Fibroblast of lung (primary cell): ENCODE measurements around the gene GSPT1. TPM values are rescaled to one million over a fixed set of nuclear protein-coding genes. Genes with fewer than 3 reads are reported as not detected.

ENCODE experiments used
- DNase-seq, 2 donors: peaks; one replicate each; pipeline versions ENCODE4 v3.0.0 to v3.0.0-alpha.2; 2010; ENCODE audit warnings: low read depth in 2 of 2
- H2AFZ ChIP-seq: 2 replicates; pipeline ENCODE4 v1.5.1; 2012; ENCODE audit warnings: low read length, control low read depth, inconsistent platforms
- H3K27ac ChIP-seq: 2 replicates; pipeline ENCODE4 v1.5.1; 2011; ENCODE audit warnings: low read length, control low read depth; ENCODE audit not compliant: insufficient read depth
- H3K27me3 ChIP-seq: 2 replicates; pipeline ENCODE4 v1.5.1; 2011; ENCODE audit warnings: mild to moderate bottlenecking, low read length; ENCODE audit not compliant: control insufficient read depth, insufficient read depth
- H3K36me3 ChIP-seq: 2 replicates; pipeline ENCODE4 v1.5.1; 2011; ENCODE audit warnings: low read length; ENCODE audit not compliant: control insufficient read depth, insufficient read depth
- H3K4me1 ChIP-seq: 2 replicates; pipeline ENCODE4 v1.5.1; 2011; ENCODE audit warnings: low read length; ENCODE audit not compliant: control insufficient read depth, insufficient read depth; ENCODE audit errors: extremely low read depth
- H3K4me2 ChIP-seq: 2 replicates; pipeline ENCODE4 v1.5.1; 2011; ENCODE audit warnings: low read length, control low read depth; ENCODE audit not compliant: insufficient read depth; ENCODE audit errors: extremely low read depth
- H3K4me3 ChIP-seq, 4 experiments: fragments of 200-600 bp in 1 of 4; sonication (generic) in 1 of 4; replicated peaks in 1 of 4; 2 replicates each; pipeline ENCODE4 v1.5.1; 2011 to 2016; ENCODE audit warnings: low read length in 4 of 4, low read depth in 3 of 4, mild to moderate bottlenecking in 3 of 4, control low read depth in 2 of 4, inconsistent platforms in 1 of 4, mixed read lengths in 1 of 4; ENCODE audit not compliant: insufficient read depth in 1 of 4; ENCODE audit errors: control extremely low read depth in 1 of 4
- H3K79me2 ChIP-seq: 2 replicates; pipeline ENCODE4 v1.5.1; 2012; ENCODE audit warnings: mild to moderate bottlenecking, low read length, inconsistent platforms; ENCODE audit not compliant: control insufficient read depth, insufficient read depth
- H3K9ac ChIP-seq: 2 replicates; pipeline ENCODE4 v1.5.1; 2011; ENCODE audit warnings: mild to moderate bottlenecking, low read length, control low read depth; ENCODE audit not compliant: insufficient read depth
- H3K9me3 ChIP-seq: 2 replicates; pipeline ENCODE4 v1.5.1; 2012; ENCODE audit warnings: low read depth, low read length; ENCODE audit not compliant: control insufficient read depth, insufficient read depth
- H4K20me1 ChIP-seq: 2 replicates; pipeline ENCODE4 v1.5.1; 2011; ENCODE audit warnings: low read length; ENCODE audit not compliant: control insufficient read depth, insufficient read depth; ENCODE audit errors: extremely low read depth
- EZH2 ChIP-seq: IDR thresholded peaks from 2 replicates; pipeline ENCODE4 v1.5.1; 2012; ENCODE audit warnings: low read length, control low read depth, mild to moderate bottlenecking; ENCODE audit errors: missing control alignments
- polyA plus RNA-seq, 2 donors: library from polyadenylated mRNA; depleted of rRNA in 1 of 2; stranded (reverse) in 1 of 2; unstranded in 1 of 2; fragments of >200 nt; gene quantifications; 2 replicates each; pipeline ENCODE4 v1.2.1, GENCODE V29; 2011 to 2012; ENCODE audit warnings: missing spikeins in 1 of 2
- total RNA-seq: library from RNA; depleted of rRNA; stranded (reverse); fragments of >200 nt; gene quantifications from 2 replicates; pipeline ENCODE4 v1.2.1, GENCODE V29; 2014
- TF ChIP-seq, protein P1 (sequence below), 2 donors: IDR thresholded peaks in 1 of 2; conservative IDR thresholded peaks in 1 of 2; 1 replicate in 1 of 2; 2 replicates in 1 of 2; pipeline ENCODE4 v1.5.1; 2011 to 2012; ENCODE audit warnings: low read length in 2 of 2, control low read depth in 1 of 2, inconsistent platforms in 1 of 2, low read depth in 1 of 2, mild to moderate bottlenecking in 1 of 2

The GSPT1 gene
- total and polyA plus RNA-seq, 2 donors (not counting 1 experiment from before 2014, with no cell fraction given), result 57.3 to 116 TPM

DNA sequence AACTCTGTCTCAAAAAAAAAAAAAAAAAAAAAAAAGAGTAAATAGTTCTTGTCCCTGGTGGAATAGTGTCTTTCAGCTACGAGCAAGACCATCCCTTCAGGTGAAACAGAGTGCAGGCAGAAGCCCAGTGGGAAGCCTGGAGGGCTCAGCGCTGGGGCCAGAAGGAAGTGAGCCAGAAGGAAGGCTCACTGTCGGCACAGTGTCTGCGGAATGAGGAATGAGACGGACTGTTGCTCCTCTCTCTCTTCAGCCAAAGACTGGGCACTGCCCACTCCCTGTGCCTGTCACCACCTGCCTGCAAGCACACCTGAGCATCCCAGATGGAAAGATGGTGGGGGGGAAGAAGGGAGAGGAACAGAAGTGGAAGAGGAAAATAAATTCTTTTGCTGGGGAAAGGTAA is 71.9 kb downstream of the GSPT1 start:
- peaks cover 28% of the 10 kb centered on the region for H3K79me2 ChIP-seq
- H3K4me3 ChIP-seq, result no peak overlapping the region
- H4K20me1 ChIP-seq, result no peaks in the 10 kb centered on the region
- H3K27me3 ChIP-seq, result no peaks in the 10 kb centered on the region
- no peaks in the 10 kb centered on the region for H3K9me3 ChIP-seq
- no peak overlapping the region for H3K27ac ChIP-seq
- no peak for TF ChIP-seq EZH2
- TF ChIP-seq, protein P1, sequence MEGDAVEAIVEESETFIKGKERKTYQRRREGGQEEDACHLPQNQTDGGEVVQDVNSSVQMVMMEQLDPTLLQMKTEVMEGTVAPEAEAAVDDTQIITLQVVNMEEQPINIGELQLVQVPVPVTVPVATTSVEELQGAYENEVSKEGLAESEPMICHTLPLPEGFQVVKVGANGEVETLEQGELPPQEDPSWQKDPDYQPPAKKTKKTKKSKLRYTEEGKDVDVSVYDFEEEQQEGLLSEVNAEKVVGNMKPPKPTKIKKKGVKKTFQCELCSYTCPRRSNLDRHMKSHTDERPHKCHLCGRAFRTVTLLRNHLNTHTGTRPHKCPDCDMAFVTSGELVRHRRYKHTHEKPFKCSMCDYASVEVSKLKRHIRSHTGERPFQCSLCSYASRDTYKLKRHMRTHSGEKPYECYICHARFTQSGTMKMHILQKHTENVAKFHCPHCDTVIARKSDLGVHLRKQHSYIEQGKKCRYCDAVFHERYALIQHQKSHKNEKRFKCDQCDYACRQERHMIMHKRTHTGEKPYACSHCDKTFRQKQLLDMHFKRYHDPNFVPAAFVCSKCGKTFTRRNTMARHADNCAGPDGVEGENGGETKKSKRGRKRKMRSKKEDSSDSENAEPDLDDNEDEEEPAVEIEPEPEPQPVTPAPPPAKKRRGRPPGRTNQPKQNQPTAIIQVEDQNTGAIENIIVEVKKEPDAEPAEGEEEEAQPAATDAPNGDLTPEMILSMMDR (conservative IDR thresholded peaks at IDR 0.05 in 1 of 2, IDR thresholded peaks at IDR 0.05 in 1 of 2; ENCODE audit: low read depth in 1 of 2, low read length in 2 of 2), result no peak
- H2AFZ ChIP-seq, result no peak overlapping the region
- H3K9ac ChIP-seq, result no peak overlapping the region
- H3K4me1 ChIP-seq, result no peaks in the 10 kb centered on the region
- no peak overlapping the region for H3K4me2 ChIP-seq
- no peak for DNase-seq
- H3K36me3 ChIP-seq, result peaks cover 33% of the 10 kb centered on the region

DNA sequence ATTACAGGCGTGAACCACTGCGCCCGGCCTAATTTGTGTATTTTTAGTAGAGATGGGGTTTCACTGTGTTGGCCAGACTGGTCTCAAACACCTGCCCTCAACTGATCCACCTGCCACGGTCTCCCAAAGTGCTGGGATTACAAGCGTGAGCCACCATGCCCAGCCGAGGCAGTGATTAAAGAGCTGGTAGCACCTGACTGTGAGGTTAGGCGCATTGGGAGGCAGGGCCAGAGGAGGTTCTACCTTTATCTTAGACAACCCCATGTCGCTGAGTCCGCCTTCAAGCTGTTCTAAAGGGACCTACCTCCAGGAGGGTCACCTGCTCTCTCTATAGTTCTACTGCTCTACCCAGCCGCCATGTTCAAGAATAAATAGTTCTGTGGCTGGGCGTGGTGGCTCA is 72.5 kb downstream of the GSPT1 start:
- Histone ChIP-seq H3K36me3 (peaks cover 34% of the 10 kb centered on the region), H3K4me1 (no peaks in the 10 kb centered on the region), H3K27me3 (no peaks in the 10 kb centered on the region), H3K79me2 (peaks cover 21% of the 10 kb centered on the region), H3K4me2 (no peak overlapping the region), H3K4me3 (no peak overlapping the region), H3K9me3 (no peaks in the 10 kb centered on the region), H2AFZ (no peak overlapping the region), H3K9ac (no peak overlapping the region), H4K20me1 (no peaks in the 10 kb centered on the region), H3K27ac (no peak overlapping the region)
- no peak for TF ChIP-seq EZH2
- TF ChIP-seq, protein P1 (conservative IDR thresholded peaks at IDR 0.05 in 1 of 2, IDR thresholded peaks at IDR 0.05 in 1 of 2; ENCODE audit: low read depth in 1 of 2, low read length in 2 of 2), result no peak
- DNase-seq, result no peak

DNA sequence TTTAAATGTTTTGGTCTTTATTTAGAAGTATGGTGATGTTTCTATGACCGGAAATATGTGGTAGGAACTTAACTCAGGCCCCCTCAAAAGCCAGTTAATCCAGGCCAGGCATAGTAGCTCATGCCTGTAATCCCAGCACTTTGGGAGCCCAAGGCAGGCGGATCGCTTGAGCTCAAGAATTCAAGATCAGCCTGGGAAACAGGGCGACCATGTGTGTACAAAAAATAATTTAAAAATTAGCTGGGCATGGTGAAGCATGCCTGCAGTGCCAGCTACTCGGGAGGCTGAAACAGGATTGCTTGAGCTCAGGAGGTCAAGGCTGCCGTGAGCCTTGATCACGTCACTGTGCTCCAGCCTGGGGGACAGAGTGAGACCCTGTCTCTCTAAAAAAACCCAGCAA is 74.7 kb downstream of the GSPT1 start:
- TF ChIP-seq EZH2, result no peak
- TF ChIP-seq, protein P1 (conservative IDR thresholded peaks at IDR 0.05 in 1 of 2, IDR thresholded peaks at IDR 0.05 in 1 of 2; ENCODE audit: low read depth in 1 of 2, low read length in 2 of 2), result no peak
- H3K9me3 ChIP-seq, result no peaks in the 10 kb centered on the region

More for the DNA sequence above, 74.7 kb downstream of the GSPT1 start:
- no peak overlapping the region for H3K4me3 ChIP-seq
- peaks cover 13% of the 10 kb centered on the region for H3K79me2 ChIP-seq
- no peak overlapping the region for H3K27ac ChIP-seq
- DNase-seq, result no peak
- H3K4me1 ChIP-seq, result peaks cover 9% of the 10 kb centered on the region
- no peak overlapping the region for H2AFZ ChIP-seq
- H3K9ac ChIP-seq, result no peak overlapping the region
- no peaks in the 10 kb centered on the region for H4K20me1 ChIP-seq
- no peaks in the 10 kb centered on the region for H3K27me3 ChIP-seq
- H3K4me2 ChIP-seq, result no peak overlapping the region
- H3K36me3 ChIP-seq, result peaks cover 37% of the 10 kb centered on the region
